Gastroesophageal sphincter (tissue), 2 donors: ENCODE measurements around the gene NAA11.

Experiments
- EP300 ChIP-seq: sonication (generic); formaldehyde crosslinking; IDR thresholded peaks from one replicate; pipeline ENCODE4 v1.6.1; 2017; ENCODE audit warnings: antibody characterized with exemption, mild to moderate bottlenecking
- POLR2A ChIP-seq, 2 donors: fragments of 450-650 bp; IDR thresholded peaks; one replicate each; pipeline ENCODE4 v1.6.1; 2017; ENCODE audit warnings: antibody characterized with exemption in 2 of 2, mild to moderate bottlenecking in 2 of 2, moderate library complexity in 1 of 2

GRCh38 chr4:79331126-79331876 lies 5.4 kb upstream of the NAA11 start:
- no peak for TF ChIP-seq EP300
- no peak for TF ChIP-seq POLR2A (IDR thresholded peaks at IDR 0.05)
